BLaER1 (cell line): ENCODE data around the gene FREY1.
A peak's percentile ranks its signal among the peaks of the same experiment; 100 is the strongest.

Experiments used
- H3K27ac ChIP-seq: shearing (Covaris generic); formaldehyde crosslinking; 2 replicates; pipeline ENCODE4 v1.8.1; 2022
- H3K27me3 ChIP-seq: shearing (Covaris generic); formaldehyde crosslinking; 2 replicates; pipeline ENCODE4 v1.8.1; 2022
- H3K36me3 ChIP-seq: shearing (Covaris generic); formaldehyde crosslinking; 2 replicates; pipeline ENCODE4 v1.8.1; 2022
- H3K4me1 ChIP-seq: shearing (Covaris generic); formaldehyde crosslinking; 2 replicates; pipeline ENCODE4 v1.8.1; 2022
- H3K4me2 ChIP-seq: shearing (Covaris generic); formaldehyde crosslinking; 2 replicates; pipeline ENCODE4 v1.8.1; 2022
- H3K4me3 ChIP-seq: shearing (Covaris generic); formaldehyde crosslinking; 2 replicates; pipeline ENCODE4 v1.8.1; 2022
- H3K9ac ChIP-seq: shearing (Covaris generic); formaldehyde crosslinking; 2 replicates; pipeline ENCODE4 v1.8.1; 2022
- H3K9me3 ChIP-seq: shearing (Covaris generic); formaldehyde crosslinking; 2 replicates; pipeline ENCODE4 v1.8.1; 2022
- H4K20me1 ChIP-seq: shearing (Covaris generic); formaldehyde crosslinking; 2 replicates; pipeline ENCODE4 v1.8.1; 2022
- Cebpa-rat ChIP-seq: shearing (Covaris generic); IDR thresholded peaks from 2 replicates; pipeline ENCODE4 v1.8.1; 2022

Gene FREY1

GRCh38 chr11:45906965-45907611 lies at the start of gene FREY1:
FREY1 (minus strand) TSS chr11:45907271; CDS start chr11:45907245, 26 bp downstream.
- Histone ChIP-seq H3K27ac (no peak within 1 kb of the TSS), H3K4me3 (no peak within 1 kb of the TSS), H3K9me3 (no peaks in the 10 kb centered on the region), H3K4me1 (peaks cover 5% of the 10 kb centered on the region; the same call in 1 of the 2 replicates), H3K36me3 (peaks cover 35% of the 10 kb centered on the region), H4K20me1 (peaks cover 30% of the 10 kb centered on the region), H3K27me3 (no peaks in the 10 kb centered on the region), H3K9ac (no peak within 1 kb of the TSS), H3K4me2 (no peak within 1 kb of the TSS)
- no peak for TF ChIP-seq Cebpa-rat

- Histone ChIP-seq H3K36me3 (peaks cover 90% of the 10 kb centered on the region), H3K9me3 (no peaks in the 10 kb centered on the region), H3K4me2 (no peak overlapping the region)
These were observed 42.9 kb upstream of the FREY1 start for GRCh38 chr11:45949992-45950407.

GRCh38 chr11:45948356-45948755 lies 41.3 kb upstream of the FREY1 start:
- H3K27me3 ChIP-seq, result no peaks in the 10 kb centered on the region
- no peaks in the 10 kb centered on the region for H3K9me3 ChIP-seq
- no peak overlapping the region for H3K9ac ChIP-seq
- no peak overlapping the region for H3K4me2 ChIP-seq
- H3K27ac ChIP-seq, result no peak overlapping the region
- no peaks in the 10 kb centered on the region for H4K20me1 ChIP-seq
- peaks cover 93% of the 10 kb centered on the region for H3K36me3 ChIP-seq
- no peak for TF ChIP-seq Cebpa-rat
- no peaks in the 10 kb centered on the region for H3K4me1 ChIP-seq
- no peak overlapping the region for H3K4me3 ChIP-seq

More at GRCh38 chr11:45949992-45950407, 42.9 kb upstream of the FREY1 start:
- Histone ChIP-seq H3K27me3 (no peaks in the 10 kb centered on the region), H3K27ac (no peak overlapping the region), H3K4me1 (no peaks in the 10 kb centered on the region), H3K4me3 (no peak overlapping the region), H4K20me1 (no peaks in the 10 kb centered on the region), H3K9ac (no peak overlapping the region)
- no peak for TF ChIP-seq Cebpa-rat

- Histone ChIP-seq H3K4me1 (no peaks in the 10 kb centered on the region), H3K36me3 (peaks cover 93% of the 10 kb centered on the region), H4K20me1 (no peaks in the 10 kb centered on the region), H3K4me3 (no peak overlapping the region), H3K9ac (no peak overlapping the region), H3K27me3 (no peaks in the 10 kb centered on the region), H3K9me3 (no peaks in the 10 kb centered on the region), H3K4me2 (no peak overlapping the region), H3K27ac (no peak overlapping the region)
- TF ChIP-seq Cebpa-rat, result no peak
These were observed 40.8 kb upstream of the FREY1 start for GRCh38 chr11:45947885-45948284.

GRCh38 chr11:45945397-45945999 lies 38.4 kb upstream of the FREY1 start:
- no peak overlapping the region for H3K4me3 ChIP-seq
- H3K4me2 ChIP-seq, result no peak overlapping the region
- H3K27ac ChIP-seq, result no peak overlapping the region
- H3K4me1 ChIP-seq, result no peaks in the 10 kb centered on the region
- H4K20me1 ChIP-seq, result no peaks in the 10 kb centered on the region
- no peaks in the 10 kb centered on the region for H3K27me3 ChIP-seq
- peaks cover 78% of the 10 kb centered on the region for H3K36me3 ChIP-seq
- TF ChIP-seq Cebpa-rat, result no peak
- H3K9ac ChIP-seq, result no peak overlapping the region
- H3K9me3 ChIP-seq, result no peaks in the 10 kb centered on the region

- Histone ChIP-seq H3K27me3 (no peaks in the 10 kb centered on the region), H3K4me3 (no peak overlapping the region), H3K4me2 (no peak overlapping the region), H3K4me1 (peaks cover 21% of the 10 kb centered on the region), H3K36me3 (peaks cover 54% of the 10 kb centered on the region), H4K20me1 (no peaks in the 10 kb centered on the region), H3K9me3 (no peaks in the 10 kb centered on the region), H3K9ac (no peak overlapping the region), H3K27ac (no peak overlapping the region)
- TF ChIP-seq Cebpa-rat, result no peak
These were observed 35.3 kb upstream of the FREY1 start for GRCh38 chr11:45942381-45942780.

- no peak overlapping the region for H3K4me3 ChIP-seq
- H3K36me3 ChIP-seq, result peaks cover 53% of the 10 kb centered on the region
- peaks cover 21% of the 10 kb centered on the region for H3K4me1 ChIP-seq
- H3K27me3 ChIP-seq, result no peaks in the 10 kb centered on the region
- no peak overlapping the region for H3K27ac ChIP-seq
- H3K9ac ChIP-seq, result no peak overlapping the region
- no peak for TF ChIP-seq Cebpa-rat
- no peak overlapping the region for H3K4me2 ChIP-seq
- no peaks in the 10 kb centered on the region for H3K9me3 ChIP-seq
- H4K20me1 ChIP-seq, result no peaks in the 10 kb centered on the region
These were observed 34.2 kb upstream of the FREY1 start for GRCh38 chr11:45941285-45941684.

- H3K9ac ChIP-seq, result no peak overlapping the region
- peaks cover 4% of the 10 kb centered on the region; the same call in 1 of the 2 replicates for H3K27me3 ChIP-seq
- no peak for TF ChIP-seq Cebpa-rat
- H4K20me1 ChIP-seq, result peaks cover under 1% of the 10 kb centered on the region; the same call in 1 of the 2 replicates
- no peak overlapping the region for H3K4me2 ChIP-seq
- no peaks in the 10 kb centered on the region for H3K9me3 ChIP-seq
- H3K36me3 ChIP-seq, result peaks cover 53% of the 10 kb centered on the region
- no peak overlapping the region for H3K4me3 ChIP-seq
- peaks cover 33% of the 10 kb centered on the region for H3K4me1 ChIP-seq
- H3K27ac ChIP-seq, result no peak overlapping the region
These were observed 32.8 kb upstream of the FREY1 start for GRCh38 chr11:45939836-45940235.

GRCh38 chr11:45937916-45938315 lies 30.8 kb upstream of the FREY1 start:
- H3K9me3 ChIP-seq, result no peaks in the 10 kb centered on the region
- H4K20me1 ChIP-seq, result peaks cover 13% of the 10 kb centered on the region
- H3K27ac ChIP-seq, result no peak overlapping the region
- H3K27me3 ChIP-seq, result peaks cover 23% of the 10 kb centered on the region; the same call in 1 of the 2 replicates
- H3K4me3 ChIP-seq, result no peak overlapping the region
- H3K9ac ChIP-seq, result no peak overlapping the region
- H3K4me1 ChIP-seq, result peaks cover 52% of the 10 kb centered on the region
- H3K4me2 ChIP-seq, result peak overlapping the region; percentile 47; the same call in 1 of the 2 replicates
- H3K36me3 ChIP-seq, result peaks cover 43% of the 10 kb centered on the region
- no peak for TF ChIP-seq Cebpa-rat

GRCh38 chr11:45936511-45937054 lies 29.5 kb upstream of the FREY1 start:
- Histone ChIP-seq H3K4me2 (no peak overlapping the region), H3K36me3 (peaks cover 36% of the 10 kb centered on the region), H3K4me1 (peaks cover 65% of the 10 kb centered on the region), H3K27ac (no peak overlapping the region), H3K4me3 (no peak overlapping the region), H4K20me1 (peaks cover 13% of the 10 kb centered on the region), H3K27me3 (peaks cover 33% of the 10 kb centered on the region; the same call in 1 of the 2 replicates), H3K9ac (no peak overlapping the region), H3K9me3 (no peaks in the 10 kb centered on the region)
- no peak for TF ChIP-seq Cebpa-rat
